CD14-positive monocyte (primary cell): ENCODE measurements around the gene PRKACA. TPM values are rescaled to one million over a fixed set of nuclear protein-coding genes. Genes with fewer than 3 reads are reported as not detected.

Experiments used
- DNase-seq, 3 donors: peaks; one replicate each; pipeline ENCODE4 v3.0.0-alpha.2; 2011 to 2022
- H2AFZ ChIP-seq: 2 replicates; pipeline ENCODE4 v1.6.0; 2012; ENCODE audit warnings: mild to moderate bottlenecking, low read depth, low read length, inconsistent platforms; ENCODE audit not compliant: insufficient read depth, poor library complexity, severe bottlenecking
- H3K27ac ChIP-seq, 2 donors: 1 replicate in 1 of 2; 2 replicates in 1 of 2; pipeline ENCODE4 v1.5.1; 2012 to 2013; ENCODE audit warnings: low read length in 2 of 2, control low read depth in 1 of 2, inconsistent platforms in 1 of 2, low read depth in 1 of 2, mild to moderate bottlenecking in 1 of 2
- H3K27me3 ChIP-seq, 2 donors: one replicate each; pipeline versions ENCODE4 v1.6.0 to v1.6.1; 2011 to 2013; ENCODE audit warnings: low read length in 2 of 2; ENCODE audit not compliant: control insufficient read depth in 2 of 2, insufficient read depth in 2 of 2
- H3K36me3 ChIP-seq, 2 donors: replicated peaks in 1 of 2; 1 replicate in 1 of 2; 2 replicates in 1 of 2; pipeline versions ENCODE4 v1.5.1 to v1.6.1; 2012 to 2013; ENCODE audit warnings: low read length in 2 of 2, control low read depth in 1 of 2, inconsistent platforms in 1 of 2, mild to moderate bottlenecking in 1 of 2; ENCODE audit not compliant: insufficient read depth in 2 of 2, control insufficient read depth in 1 of 2
- H3K4me1 ChIP-seq, 2 donors: 1 replicate in 1 of 2; 2 replicates in 1 of 2; pipeline versions ENCODE4 v1.5.1 to v1.6.1; 2012 to 2013; ENCODE audit warnings: low read length in 2 of 2, control low read depth in 1 of 2, inconsistent platforms in 1 of 2, mild to moderate bottlenecking in 1 of 2, moderate library complexity in 1 of 2; ENCODE audit not compliant: insufficient read depth in 2 of 2, control insufficient read depth in 1 of 2
- H3K4me2 ChIP-seq: replicated peaks from 2 replicates; pipeline ENCODE3; 2012; ENCODE audit warnings: low read length, moderate library complexity, mild to moderate bottlenecking; ENCODE audit not compliant: poor library complexity, severe bottlenecking; ENCODE audit errors: extremely low read depth
- H3K4me3 ChIP-seq, 3 experiments: fragments of 200-600 bp in 1 of 3; sonication (generic) in 1 of 3; replicated peaks in 1 of 3; 1 replicate in 2 of 3; 2 replicates in 1 of 3; pipeline ENCODE4 v1.5.1; 2011 to 2013; ENCODE audit warnings: low read length in 3 of 3, mild to moderate bottlenecking in 3 of 3, control low read depth in 2 of 3, low read depth in 2 of 3, inconsistent platforms in 1 of 3, moderate library complexity in 1 of 3
- H3K79me2 ChIP-seq: 2 replicates; pipeline ENCODE4 v1.6.0; 2012; ENCODE audit warnings: mild to moderate bottlenecking, control low read depth, inconsistent platforms, low read length, moderate library complexity; ENCODE audit not compliant: insufficient read depth
- H3K9ac ChIP-seq: 2 replicates; pipeline ENCODE4 v1.6.0; 2017; ENCODE audit warnings: low read length, mild to moderate bottlenecking; ENCODE audit not compliant: insufficient read depth, poor library complexity, severe bottlenecking
- H3K9me3 ChIP-seq, 2 donors: replicated peaks in 1 of 2; 1 replicate in 1 of 2; 2 replicates in 1 of 2; pipeline versions ENCODE4 v1.5.1 to v1.6.1; 2012 to 2013; ENCODE audit warnings: low read length in 2 of 2, control low read depth in 1 of 2; ENCODE audit not compliant: control insufficient read depth in 1 of 2, insufficient read depth in 1 of 2
- H4K20me1 ChIP-seq: 2 replicates; pipeline ENCODE4 v1.6.0; 2012; ENCODE audit warnings: mild to moderate bottlenecking, low read length, control low read depth, moderate library complexity; ENCODE audit not compliant: insufficient read depth
- H3K27ac Mint-ChIP-seq, 7 donors: one replicate each; pipeline ENCODE4 v1.8.0; 2020; ENCODE audit warnings: mild to moderate bottlenecking in 7 of 7, mixed read lengths in 7 of 7, moderate library complexity in 6 of 7, inconsistent platforms in 2 of 7
- H3K27me3 Mint-ChIP-seq, 3 donors: one replicate each; pipeline ENCODE4 v1.8.0; 2021 to 2022; ENCODE audit warnings: low read depth in 3 of 3, mild to moderate bottlenecking in 3 of 3, mixed read lengths in 3 of 3, moderate library complexity in 3 of 3, inconsistent platforms in 1 of 3
- H3K36me3 Mint-ChIP-seq, 2 donors: one replicate each; pipeline ENCODE4 v1.8.0; 2020; ENCODE audit warnings: mixed read lengths in 2 of 2, inconsistent platforms in 1 of 2, mild to moderate bottlenecking in 1 of 2
- H3K4me1 Mint-ChIP-seq: one replicate; pipeline ENCODE4 v1.8.0; 2020; ENCODE audit warnings: mild to moderate bottlenecking, mixed read lengths
- H3K4me3 Mint-ChIP-seq, 2 donors: one replicate each; pipeline ENCODE4 v1.8.0; 2020; ENCODE audit warnings: mild to moderate bottlenecking in 2 of 2, mixed read lengths in 2 of 2, moderate library complexity in 1 of 2
- H3K9me3 Mint-ChIP-seq, 7 donors: one replicate each; pipeline ENCODE4 v1.8.0; 2020 to 2022; ENCODE audit warnings: mixed read lengths in 7 of 7, mild to moderate bottlenecking in 6 of 7, moderate library complexity in 6 of 7, inconsistent platforms in 2 of 7
- WGBS: methylation state at CpG from one replicate; pipeline ENCODE4 v1.1.5; 2013; ENCODE audit warnings: missing lambda C conversion rate; ENCODE audit not compliant: insufficient coverage; 5-methylcytosine and 5-hydroxymethylcytosine counted together
- intact Hi-C, 2 donors: fragments of 100-400 bp; cut with micrococcal nuclease; formaldehyde crosslinking; loops; one replicate each; pipeline versions ENCODE4 v1.15.0 to v1.15.1; 2023
- polyA plus RNA-seq, 3 donors: library from polyadenylated mRNA; depleted of rRNA in 1 of 3; unstranded in 2 of 3; stranded (reverse) in 1 of 3; fragments of 300-500 nt in 2 of 3; fragments of >200 nt in 1 of 3; fragmentation: Illumina TruSeq in 2 of 3; gene quantifications; 1 replicate in 2 of 3; 2 replicates in 1 of 3; pipeline ENCODE4 v1.2.3, GENCODE V29; 2012 to 2021
- TF ChIP-seq, protein P1 (sequence below): fragments of 200-600 bp; IDR thresholded peaks from one replicate; pipeline ENCODE4 v1.8.0; 2022; ENCODE audit warnings: antibody characterized with exemption, mild to moderate bottlenecking

The PRKACA gene
- polyA plus RNA-seq, 3 donors = 2.0 to 231 (median 3.8) TPM

DNA sequence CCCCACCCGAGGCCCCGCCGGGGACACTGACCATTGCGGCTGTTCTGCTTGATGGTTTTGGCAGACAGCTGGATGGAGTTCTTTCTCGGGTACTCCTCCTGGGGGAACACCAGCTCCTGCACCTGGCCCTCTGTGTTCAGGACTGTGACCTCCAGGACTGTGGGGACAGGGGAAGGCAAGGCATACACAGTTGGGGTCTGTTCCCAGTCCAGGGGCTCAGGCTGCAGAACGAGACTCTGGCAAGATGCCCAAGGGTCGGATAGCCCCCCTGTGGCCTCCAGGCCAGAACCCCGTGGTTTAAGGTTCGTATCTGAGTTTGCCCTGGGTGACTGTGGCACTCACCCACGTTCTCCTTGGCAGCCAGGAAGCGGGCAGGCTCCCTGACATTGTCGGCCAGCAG, 41.5 kb upstream of the PRKACA start:
- H3K79me2 ChIP-seq = no peaks in the 10 kb centered on the region
- H3K36me3 Mint-ChIP-seq = peaks cover 24 to 36% of the 10 kb centered on the region in 2 donors
- no peak overlapping the region for H3K27ac ChIP-seq
- H3K9me3 ChIP-seq = no peaks in the 10 kb centered on the region
- no peaks in the 10 kb centered on the region for H3K4me1 ChIP-seq
- no peak for DNase-seq
- intact Hi-C loops = no loop called here
- no peak overlapping the region for H2AFZ ChIP-seq
- H3K36me3 ChIP-seq = peaks cover 31 to 38% of the 10 kb centered on the region in 2 donors
- no peak overlapping the region for H3K27ac Mint-ChIP-seq
- no peaks in the 10 kb centered on the region for H3K27me3 ChIP-seq
- peaks cover 1 to 2% (median 2%) of the 10 kb centered on the region in 3 donors for H3K27me3 Mint-ChIP-seq
- 76% methylated on average over 12 of the region's 12 CpGs for WGBS
- H3K9me3 Mint-ChIP-seq = peaks cover 0 to 2% (median 0%) of the 10 kb centered on the region in 7 donors
- H4K20me1 ChIP-seq = peaks cover 20% of the 10 kb centered on the region
- H3K4me3 Mint-ChIP-seq = no peak overlapping the region
- no peak overlapping the region for H3K4me2 ChIP-seq
- no peak overlapping the region for H3K9ac ChIP-seq
- no peak overlapping the region for H3K4me3 ChIP-seq
- peaks cover 5% of the 10 kb centered on the region for H3K4me1 Mint-ChIP-seq
- TF ChIP-seq, protein P1, sequence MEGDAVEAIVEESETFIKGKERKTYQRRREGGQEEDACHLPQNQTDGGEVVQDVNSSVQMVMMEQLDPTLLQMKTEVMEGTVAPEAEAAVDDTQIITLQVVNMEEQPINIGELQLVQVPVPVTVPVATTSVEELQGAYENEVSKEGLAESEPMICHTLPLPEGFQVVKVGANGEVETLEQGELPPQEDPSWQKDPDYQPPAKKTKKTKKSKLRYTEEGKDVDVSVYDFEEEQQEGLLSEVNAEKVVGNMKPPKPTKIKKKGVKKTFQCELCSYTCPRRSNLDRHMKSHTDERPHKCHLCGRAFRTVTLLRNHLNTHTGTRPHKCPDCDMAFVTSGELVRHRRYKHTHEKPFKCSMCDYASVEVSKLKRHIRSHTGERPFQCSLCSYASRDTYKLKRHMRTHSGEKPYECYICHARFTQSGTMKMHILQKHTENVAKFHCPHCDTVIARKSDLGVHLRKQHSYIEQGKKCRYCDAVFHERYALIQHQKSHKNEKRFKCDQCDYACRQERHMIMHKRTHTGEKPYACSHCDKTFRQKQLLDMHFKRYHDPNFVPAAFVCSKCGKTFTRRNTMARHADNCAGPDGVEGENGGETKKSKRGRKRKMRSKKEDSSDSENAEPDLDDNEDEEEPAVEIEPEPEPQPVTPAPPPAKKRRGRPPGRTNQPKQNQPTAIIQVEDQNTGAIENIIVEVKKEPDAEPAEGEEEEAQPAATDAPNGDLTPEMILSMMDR = no peak

DNA sequence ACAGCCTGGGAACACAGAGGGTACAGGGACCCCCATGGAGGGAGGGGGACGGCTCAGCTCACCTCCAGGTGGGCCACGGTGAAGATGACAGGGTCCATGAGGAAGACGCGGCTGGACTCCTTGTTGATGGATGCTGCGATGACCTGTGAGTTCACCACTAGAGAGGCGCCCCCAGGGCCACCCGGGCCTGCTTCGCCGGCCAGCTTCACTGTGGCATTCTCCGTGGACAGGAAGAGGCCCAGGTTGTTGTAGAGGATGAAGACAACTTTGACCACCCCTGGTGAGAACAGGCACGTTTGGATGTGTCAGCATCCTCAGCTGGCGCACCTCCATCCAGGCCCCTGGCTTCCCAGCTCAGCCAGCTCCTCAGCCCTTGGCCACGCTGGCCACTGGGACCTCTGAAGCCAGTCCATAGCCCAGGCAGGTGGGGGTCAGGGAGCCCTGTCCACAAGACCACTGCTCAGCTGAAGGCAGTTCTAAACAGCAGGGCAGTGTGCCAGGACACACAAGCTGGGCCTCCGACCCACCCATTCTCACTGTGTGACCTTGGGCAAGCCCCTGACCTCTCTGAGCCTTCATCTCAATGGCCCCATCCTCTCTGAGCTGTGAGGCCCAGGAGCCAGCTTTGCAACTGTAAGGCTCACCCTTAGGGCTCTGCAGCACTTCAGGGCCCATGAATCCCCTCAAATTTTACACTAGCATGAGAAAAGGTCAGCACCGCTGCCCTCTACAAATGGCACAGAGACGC, 40.9 kb upstream of the PRKACA start:
- Histone ChIP-seq H2AFZ (no peak overlapping the region), H3K27ac (no peak overlapping the region), H3K9me3 (no peaks in the 10 kb centered on the region), H3K27me3 (no peaks in the 10 kb centered on the region), H3K9ac (no peak overlapping the region), H3K4me2 (no peak overlapping the region), H3K36me3 (peaks cover 31 to 38% of the 10 kb centered on the region in 2 donors), H3K4me1 (no peaks in the 10 kb centered on the region), H4K20me1 (peaks cover 23% of the 10 kb centered on the region), H3K79me2 (no peaks in the 10 kb centered on the region), H3K4me3 (no peak overlapping the region)
- Mint-ChIP-seq H3K27me3 (peaks cover 1 to 2% (median 2%) of the 10 kb centered on the region in 3 donors), H3K36me3 (peaks cover 24 to 36% of the 10 kb centered on the region in 2 donors), H3K27ac (no peak overlapping the region), H3K4me3 (no peak overlapping the region), H3K9me3 (peaks cover 0 to 3% (median 0%) of the 10 kb centered on the region in 7 donors), H3K4me1 (peaks cover 5% of the 10 kb centered on the region)
- intact Hi-C loops = no loop called here
- WGBS = 94% methylated on average over 16 of the region's 16 CpGs
- TF ChIP-seq, protein P1 = no peak
- DNase-seq = no peak
